GM21786 (cell line): ENCODE results near the gene SMAGP.

Experiments
- ATAC-seq: cut with Tn5 transposase; IDR thresholded peaks from one replicate; pipeline ENCODE4 v1.9.1; 2021; ENCODE audit not compliant: unreplicated experiment

Gene SMAGP

DNA sequence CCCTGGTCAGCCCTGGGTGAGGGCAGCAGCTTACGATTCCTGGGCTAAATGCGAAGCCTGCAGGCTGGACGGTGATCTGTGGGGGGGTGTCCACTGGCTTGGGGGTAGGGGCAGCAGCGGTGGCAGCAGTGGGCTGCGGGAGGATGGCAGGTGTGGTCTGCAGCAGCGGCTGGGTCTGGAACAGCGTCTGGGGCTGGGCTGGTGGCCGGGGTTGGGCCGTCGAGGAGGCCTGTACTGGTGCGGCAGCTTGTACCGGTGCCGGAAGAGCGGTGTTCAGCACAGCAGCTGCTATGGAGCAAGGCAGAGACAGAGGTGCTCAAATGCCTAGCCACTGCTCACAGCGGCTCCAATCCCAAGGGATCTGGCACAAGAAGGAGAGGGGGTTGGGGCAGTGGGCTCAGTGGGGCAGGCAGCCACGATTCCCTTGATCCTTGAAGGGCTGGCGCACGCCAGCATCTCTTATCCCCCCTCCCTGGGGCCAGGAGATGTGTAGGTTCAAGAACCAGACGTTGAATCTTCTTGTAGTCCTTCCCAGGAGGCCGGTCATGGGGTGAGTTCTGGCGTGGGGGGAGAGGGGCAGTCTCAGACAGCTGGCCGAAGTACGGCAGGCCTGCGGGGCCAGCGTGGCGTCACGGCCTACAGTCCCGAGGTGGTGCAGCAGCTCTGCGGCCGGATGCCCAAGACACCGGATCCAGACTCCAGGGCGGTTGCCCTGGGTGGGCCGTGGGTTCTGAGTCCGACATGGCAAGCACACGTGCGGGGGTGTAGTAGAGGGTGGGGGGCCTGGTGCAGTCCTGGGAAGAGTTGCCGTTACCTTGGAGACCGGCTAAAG is 72.3 kb downstream of the SMAGP start:
- no peak for ATAC-seq

DNA sequence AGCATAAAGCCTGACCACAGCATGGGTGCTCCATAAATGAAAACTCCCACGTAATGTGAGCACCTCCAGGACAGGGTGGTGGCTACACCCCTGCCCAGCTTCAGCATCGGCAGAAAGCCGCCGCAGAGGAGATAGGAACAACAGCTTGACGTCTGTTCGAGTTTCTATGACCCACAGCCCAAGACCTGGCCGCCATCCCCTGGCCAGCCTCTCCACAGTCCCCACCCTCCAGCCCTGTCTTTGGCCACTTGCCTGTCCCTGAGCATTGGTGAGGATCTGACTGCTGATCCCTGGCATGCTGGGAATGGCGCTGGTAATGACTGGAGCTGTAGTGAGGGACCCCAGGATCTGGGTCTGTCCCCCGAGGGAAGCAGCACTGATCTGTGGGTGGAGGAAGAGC is 73.7 kb downstream of the SMAGP start:
- ATAC-seq, result no peak

DNA sequence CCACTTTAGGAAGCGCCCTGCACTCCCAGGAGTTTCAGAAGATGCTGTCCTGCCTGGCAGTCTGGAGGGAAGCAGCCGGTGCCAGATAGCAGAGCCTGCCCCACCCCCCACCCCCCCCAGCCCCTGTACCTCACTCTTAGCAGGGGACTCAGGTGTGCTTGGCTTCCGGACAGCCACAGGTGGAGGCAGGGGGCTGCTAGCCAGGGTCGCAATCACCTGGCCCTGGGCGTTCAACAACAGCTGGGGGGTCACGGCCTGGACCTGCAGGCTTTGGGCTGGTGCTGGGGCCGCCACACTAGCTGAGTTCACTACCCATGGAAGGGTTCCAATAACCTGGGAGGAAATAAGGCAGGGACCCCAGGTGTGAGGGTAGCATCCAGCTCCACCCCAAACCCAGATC is 74.4 kb downstream of the SMAGP start:
- no peak for ATAC-seq
